HL-60 (cell line): ENCODE results near the gene S100A9.

Source experiments
- DNase-seq, 2 experiments: peaks; one replicate each; pipeline ENCODE4 v3.0.0-alpha.2; 2010 to 2020; ENCODE audit warnings: low read depth in 1 of 2, low spot score in 1 of 2
- H3K27ac ChIP-seq: fragments of 250-450 bp; sonication (Bioruptor Pico); replicated peaks from 2 replicates; pipeline ENCODE4 v1.5.1; 2020; ENCODE audit warnings: mild to moderate bottlenecking, moderate library complexity
- H3K27me3 ChIP-seq: fragments of 250-450 bp; sonication (Bioruptor Pico); 2 replicates; pipeline ENCODE4 v1.5.1; 2021; ENCODE audit warnings: mild to moderate bottlenecking, moderate library complexity; ENCODE audit not compliant: insufficient read depth, poor library complexity, severe bottlenecking
- H3K4me3 ChIP-seq: replicated peaks from 2 replicates; pipeline ENCODE4 v1.5.1; 2011; ENCODE audit warnings: mild to moderate bottlenecking, control low read depth, low read length; ENCODE audit not compliant: insufficient read depth
- CTCF ChIP-seq: IDR thresholded peaks from one replicate; pipeline ENCODE4 v1.5.1; 2011; ENCODE audit warnings: low read length, control low read depth, inconsistent platforms; ENCODE audit not compliant: insufficient read depth
- GABPA ChIP-seq: IDR thresholded peaks from 2 replicates; pipeline ENCODE4 v1.6.1; 2012; ENCODE audit warnings: low read depth
- POLR2AphosphoS5 ChIP-seq: IDR thresholded peaks from 2 replicates; pipeline ENCODE4 v1.6.1; 2012; ENCODE audit warnings: low read depth
- REST ChIP-seq: IDR thresholded peaks from 2 replicates; pipeline ENCODE4 v1.6.1; 2012; ENCODE audit warnings: low read depth; ENCODE audit not compliant: insufficient replicate concordance
- SPI1 ChIP-seq: IDR thresholded peaks from 2 replicates; pipeline ENCODE4 v1.6.1; 2012; ENCODE audit warnings: low read depth, mild to moderate bottlenecking, borderline replicate concordance

Gene S100A9

GRCh38 chr1:153364156-153364555 is 6.5 kb downstream of the S100A9 start:
- no peak for DNase-seq
- no peak for TF ChIP-seq REST
- H3K27ac ChIP-seq, result peak overlapping the region; percentile 67
- no peaks in the 10 kb centered on the region for H3K27me3 ChIP-seq
- H3K4me3 ChIP-seq, result no peak overlapping the region

- Histone ChIP-seq H3K27ac (peak overlapping the region; percentile 73), H3K27me3 (no peaks in the 10 kb centered on the region), H3K4me3 (no peak overlapping the region)
- DNase-seq, result peak; percentile 47 to 91
- TF ChIP-seq POLR2AphosphoS5 (0 out of 2 replicates have a peak, but pooled peaks have one; percentile 27), CTCF (no peak)
Observed at GRCh38 chr1:153364766-153365666, 7.4 kb downstream of the S100A9 start.

- no peak for DNase-seq
- no peak for TF ChIP-seq GABPA
- no peak for TF ChIP-seq POLR2AphosphoS5
- no peak for TF ChIP-seq REST
- TF ChIP-seq SPI1, result no peak
- TF ChIP-seq CTCF, result no peak
- no peak overlapping the region for H3K4me3 ChIP-seq
- H3K27ac ChIP-seq, result peak overlapping the region; percentile 73
- no peaks in the 10 kb centered on the region for H3K27me3 ChIP-seq
Observed at GRCh38 chr1:153365696-153366095, 8.0 kb downstream of the S100A9 start.

GRCh38 chr1:153366261-153366660 is 8.6 kb downstream of the S100A9 start:
- H3K27ac ChIP-seq, result peak overlapping the region; percentile 73
- no peak for TF ChIP-seq SPI1
- TF ChIP-seq POLR2AphosphoS5, result no peak
- TF ChIP-seq REST, result no peak
- TF ChIP-seq GABPA, result no peak
- TF ChIP-seq CTCF, result no peak
- no peak overlapping the region for H3K4me3 ChIP-seq
- no peaks in the 10 kb centered on the region for H3K27me3 ChIP-seq
- DNase-seq, result no peak
